ENCODE measurements around the gene LCN12.

The LCN12 gene

DNA sequence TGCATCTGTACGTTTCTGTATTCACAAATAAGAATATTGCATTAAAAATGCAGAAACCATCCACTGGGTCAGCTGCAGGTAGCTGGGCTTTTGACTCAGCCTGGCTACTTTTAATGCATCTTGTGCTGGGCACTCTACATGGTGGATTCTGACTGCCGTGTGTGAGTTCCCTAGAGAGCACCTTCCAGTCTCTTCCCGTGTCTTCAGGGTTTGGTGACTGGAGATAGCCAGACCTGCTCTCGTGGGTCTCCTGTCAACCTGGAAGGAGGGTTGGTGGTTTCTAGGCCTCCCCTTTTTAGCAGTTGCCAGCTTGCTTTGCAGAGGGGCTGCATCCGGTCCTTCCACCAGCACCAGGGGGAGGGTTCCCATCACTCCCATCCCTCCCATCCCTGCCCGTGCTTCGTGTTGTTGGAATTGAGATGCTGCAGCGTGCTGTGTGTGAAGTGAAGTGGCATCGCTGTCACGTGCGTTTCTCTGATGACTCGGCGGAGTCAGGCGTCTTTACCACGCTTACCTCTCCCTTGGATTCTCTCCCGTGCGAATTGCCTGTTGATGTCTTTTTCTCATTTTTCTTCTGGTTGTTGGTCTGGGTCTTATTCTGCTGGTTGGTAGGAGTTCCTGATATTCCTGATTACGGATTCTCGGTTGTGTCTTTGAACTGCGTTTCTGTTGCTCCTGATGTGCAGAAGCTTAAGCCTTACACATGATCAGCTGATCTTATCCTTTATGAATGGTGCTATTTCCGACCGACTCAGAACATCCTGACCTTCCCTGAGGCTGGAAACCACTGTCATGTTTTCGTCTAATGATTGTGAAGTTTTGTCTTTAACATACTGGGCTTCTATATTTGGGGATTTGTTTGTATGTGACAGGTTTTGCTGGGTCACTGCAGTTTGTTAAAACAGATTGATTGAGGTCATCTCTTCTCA, 24.5 kb upstream of the LCN12 start:
- DNase-seq: no peak

DNA sequence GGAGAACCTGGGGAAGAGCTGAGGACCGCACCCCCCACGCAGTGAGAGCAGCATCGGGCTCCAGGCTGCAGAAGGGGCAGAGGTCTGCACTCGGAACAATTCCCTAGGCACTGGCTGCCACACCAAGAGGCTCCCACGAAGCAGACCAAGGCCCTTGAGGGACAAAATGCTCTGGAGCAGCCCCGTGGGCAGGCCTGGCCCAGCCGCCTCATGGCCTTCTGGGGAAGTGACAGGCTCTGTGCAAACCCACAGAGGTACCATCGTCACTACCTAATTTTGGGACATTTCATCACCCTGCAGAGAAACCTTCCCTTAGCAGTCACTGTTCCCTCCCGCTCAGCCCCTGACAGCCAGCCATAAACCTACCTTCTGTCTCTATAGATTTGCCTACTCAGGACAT, 23.5 kb upstream of the LCN12 start:
- DNase-seq: no peak

GRCh38 chr9:136930014-136930413, 22.1 kb upstream of the LCN12 start:
- no peak for DNase-seq

DNA sequence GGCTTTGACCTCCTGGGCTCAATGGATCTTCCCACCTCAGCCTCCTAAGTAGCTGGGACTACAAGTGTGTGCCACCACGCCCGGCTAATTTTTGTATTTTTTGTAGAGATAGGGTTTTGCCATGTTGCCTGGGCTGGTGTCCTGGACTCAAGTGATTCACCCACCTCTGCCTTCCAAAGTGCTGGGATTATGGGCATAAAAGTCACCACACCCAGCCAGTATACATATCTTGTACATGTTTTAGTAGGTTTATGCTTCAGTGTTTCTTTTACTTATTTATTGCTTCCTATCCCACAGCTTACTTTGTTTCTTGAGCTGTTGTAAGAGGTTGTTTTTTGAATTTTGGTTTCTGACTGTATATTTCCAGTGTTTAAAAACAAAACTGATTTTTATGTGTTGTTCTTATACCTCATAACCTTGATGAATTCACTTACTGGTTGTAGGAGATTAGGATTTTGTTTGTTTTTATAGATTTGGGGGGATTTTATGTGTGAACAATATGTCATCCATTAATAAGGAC, 20.4 kb upstream of the LCN12 start:
- no peak for DNase-seq

GRCh38 chr9:136934277-136934676, 17.8 kb upstream of the LCN12 start:
- DNase-seq: no peak

GRCh38 chr9:136935651-136936050, 16.4 kb upstream of the LCN12 start:
- DNase-seq: no peak

- DNase-seq: no peak
These were observed 15.4 kb upstream of the LCN12 start for GRCh38 chr9:136936645-136937170.

DNA sequence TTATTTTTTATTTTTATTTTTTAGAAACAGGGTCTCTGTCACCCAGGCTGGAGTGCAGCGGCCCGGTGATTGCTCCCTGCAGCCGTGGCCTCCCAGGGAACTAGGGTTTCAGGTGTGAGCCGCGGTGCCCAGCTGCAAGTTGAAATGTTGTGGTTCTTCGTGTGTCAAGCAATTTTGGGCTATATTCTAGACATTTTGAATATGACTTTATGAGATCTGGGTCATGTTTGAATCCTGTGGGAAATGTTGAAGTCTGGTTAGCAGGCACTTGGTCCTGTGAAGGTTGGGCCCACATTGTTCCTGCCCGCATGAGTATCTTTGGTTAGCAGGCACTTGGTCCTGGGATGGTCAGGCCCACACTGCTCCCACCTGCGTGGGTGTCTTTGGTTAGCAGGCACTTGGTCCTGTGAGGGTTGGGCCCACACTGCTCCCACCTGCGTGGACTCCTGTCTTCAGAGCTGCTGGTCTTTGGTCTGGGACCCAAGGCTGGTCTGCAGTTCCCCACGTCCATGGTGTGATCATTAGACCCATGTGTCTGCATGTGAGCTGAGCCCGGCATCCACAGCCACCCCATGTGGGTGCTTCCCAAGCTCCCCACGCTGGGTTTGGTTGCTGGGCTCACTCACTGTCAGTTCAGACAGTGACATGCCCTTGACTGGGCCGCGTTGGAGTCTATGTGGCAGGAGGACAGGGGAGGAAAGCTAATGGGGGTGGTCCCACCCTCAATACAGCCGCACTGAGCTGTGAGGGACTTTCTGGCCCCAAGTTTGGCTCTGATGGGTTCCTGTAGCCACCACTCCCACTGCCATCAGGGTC, 14.7 kb upstream of the LCN12 start:
- DNase-seq: no peak

DNA sequence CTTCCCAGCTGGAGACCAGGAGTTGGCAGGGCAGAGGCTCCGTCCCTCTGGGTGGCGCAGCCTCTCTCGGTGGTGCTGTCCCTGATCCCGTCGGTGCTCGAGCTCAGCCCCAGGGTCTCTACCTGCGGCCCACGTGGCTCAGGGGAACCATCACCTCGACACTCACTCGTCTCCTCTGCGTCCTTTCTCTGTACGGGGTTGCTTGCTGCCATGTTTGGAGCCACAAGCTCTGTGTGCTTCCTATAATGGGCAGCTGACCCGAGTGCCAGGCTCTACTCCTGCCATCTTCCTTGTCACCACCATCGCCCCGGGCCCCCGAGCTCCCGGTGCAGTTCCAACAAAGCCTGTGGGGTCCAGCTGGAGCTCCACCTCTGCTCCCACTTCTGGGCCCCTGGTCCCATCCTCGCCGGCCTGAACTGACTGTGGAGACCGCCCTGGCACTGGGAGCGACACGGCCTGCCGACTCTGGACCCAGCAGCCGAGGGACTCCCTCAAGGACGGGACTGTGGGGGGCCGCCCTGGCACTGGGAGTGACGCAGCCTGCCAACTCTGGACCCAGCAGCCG, 12.6 kb upstream of the LCN12 start:
- DNase-seq: no peak

- no peak for DNase-seq
These were observed 12.0 kb upstream of the LCN12 start for GRCh38 chr9:136939996-136940525.

- no peak for DNase-seq
These were observed 11.4 kb upstream of the LCN12 start for GRCh38 chr9:136940526-136941230.

DNA sequence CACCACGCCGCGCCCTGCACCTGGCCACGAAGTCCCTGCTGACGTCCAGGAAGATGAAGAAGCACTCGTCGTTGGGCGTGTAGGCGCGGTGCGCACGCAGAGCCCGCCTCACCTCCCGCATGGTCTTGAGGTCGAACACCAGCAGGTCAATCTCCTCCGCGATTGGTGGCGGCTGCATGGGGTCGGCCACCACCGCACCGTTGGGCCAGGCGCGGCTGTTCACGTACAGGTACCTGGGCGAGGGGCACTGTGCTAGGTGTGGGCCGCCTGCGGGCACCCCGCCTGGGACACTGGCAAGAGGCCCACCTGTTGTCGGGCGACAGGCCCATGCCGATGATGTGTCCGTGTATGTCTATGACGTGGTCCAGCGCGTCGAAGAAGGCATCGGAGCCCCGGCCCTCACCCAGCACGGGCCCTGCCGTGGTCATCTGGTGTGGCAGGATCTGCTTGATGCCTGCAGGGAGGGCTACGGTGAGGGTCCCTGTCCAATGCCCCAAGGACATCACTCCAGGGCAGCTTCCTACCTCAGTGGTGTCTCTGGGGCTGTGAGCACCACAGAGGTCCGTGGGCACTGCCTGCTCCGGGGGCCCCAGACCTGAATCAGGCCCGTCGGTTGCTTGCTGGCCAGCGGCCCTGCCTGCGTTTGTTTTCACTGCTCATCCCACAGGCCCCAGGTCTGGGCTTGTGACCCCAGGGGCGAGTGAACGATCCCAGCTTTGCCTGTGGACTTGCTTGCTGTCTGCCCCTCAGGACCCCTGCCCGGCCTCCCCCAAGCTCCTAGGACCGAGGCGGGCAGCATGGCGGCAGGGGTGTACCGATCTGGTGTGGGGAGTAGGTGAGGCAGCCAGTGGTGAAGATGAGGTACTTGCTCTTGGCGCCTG, 10.6 kb upstream of the LCN12 start:
- no peak for DNase-seq

GRCh38 chr9:136942112-136942880, 9.8 kb upstream of the LCN12 start:
- no peak for DNase-seq

DNA sequence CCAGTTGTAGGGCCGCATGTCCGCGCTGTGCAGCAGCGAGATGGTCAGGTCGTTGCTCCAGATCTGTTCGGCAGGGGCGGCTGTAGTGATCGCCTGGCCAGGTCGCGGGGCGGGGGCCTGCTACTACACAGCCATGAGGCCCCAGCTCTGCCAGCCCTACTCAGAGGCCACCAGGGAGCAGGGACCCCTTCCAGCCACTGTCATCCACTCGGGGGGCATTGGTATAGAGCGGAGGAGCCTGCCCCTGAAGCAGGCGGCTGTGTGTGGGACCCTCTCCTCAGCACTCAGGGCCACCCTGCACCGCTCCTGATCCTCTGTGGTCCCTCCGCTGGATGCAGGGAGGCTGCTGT, 9.2 kb upstream of the LCN12 start:
- peak; percentile 46 for DNase-seq

GRCh38 chr9:136943291-136944211, 8.5 kb upstream of the LCN12 start:
- peak; percentile 77 for DNase-seq

- DNase-seq: peak; percentile 87
These were observed 7.9 kb upstream of the LCN12 start for GRCh38 chr9:136944212-136944518.

GRCh38 chr9:136944519-136945332, 7.3 kb upstream of the LCN12 start, which contains the start of the genes C8G and FBXW5:
TSS of gene C8G (plus strand) at chr9:136945243. CDS start at chr9:136945321, 78 bp downstream.
TSS of gene FBXW5 (minus strand) at chr9:136944738. CDS start at chr9:136944083, 655 bp downstream.
- DNase-seq: peak; percentile 100

Data from 8988T (cell line).